ENCODE results near the gene SLC35E1. TPM values are rescaled to one million over a fixed set of nuclear protein-coding genes. Genes with fewer than 3 reads are reported as not detected.

Gene SLC35E1
- polyA plus RNA-seq, 1 experiment, result 55.6 TPM

DNA sequence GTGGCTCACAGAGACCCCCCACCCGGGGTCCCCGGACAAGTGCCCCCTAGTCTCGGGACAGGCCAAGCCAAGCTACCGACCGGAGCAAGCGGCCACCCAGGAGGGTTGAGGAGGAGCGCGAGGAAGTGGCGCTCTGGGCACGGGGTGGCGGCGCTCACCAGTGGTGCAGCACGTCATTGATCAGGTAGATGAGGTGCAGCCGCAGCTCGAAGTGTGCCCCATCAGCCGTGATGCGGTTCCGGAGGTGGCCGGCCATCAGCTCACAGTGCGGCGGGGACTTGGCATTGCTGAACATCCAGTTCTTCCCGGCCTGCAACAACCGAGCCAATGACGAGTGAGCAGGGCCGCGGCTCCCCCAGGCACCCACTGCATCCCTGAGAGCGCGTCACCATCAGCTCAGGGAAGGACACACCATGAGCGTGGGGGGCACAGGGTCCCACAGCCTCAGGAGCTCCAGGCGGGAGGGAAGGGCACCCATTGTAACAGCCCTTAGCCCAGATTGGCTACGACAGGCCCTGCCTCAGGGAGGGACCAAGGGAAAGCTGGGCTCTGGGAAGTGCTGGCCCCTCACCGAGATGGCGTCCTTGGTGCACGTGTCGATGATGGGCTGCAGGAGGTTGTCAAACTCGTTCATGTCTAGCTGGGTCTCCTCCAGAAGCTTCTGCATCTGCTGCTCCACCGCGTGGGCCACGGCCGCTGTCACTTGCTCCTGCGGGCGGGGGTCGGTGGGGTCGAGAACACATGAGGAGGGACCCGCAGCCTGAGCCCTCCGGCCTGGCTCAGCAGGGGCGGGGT, 39.6 kb downstream of the SLC35E1 start:
- Histone ChIP-seq H3K4me3 (ENCODE audit: low read depth, low read length) (no peak overlapping the region), H3K36me3 (ENCODE audit: control insufficient read depth, insufficient read depth, low read length) (peaks cover 59% of the 10 kb centered on the region), H3K27me3 (ENCODE audit: control insufficient read depth, insufficient read depth, low read length) (no peaks in the 10 kb centered on the region)
- DNase-seq (ENCODE audit: low read depth), result no peak
- ChIA-PET CTCF (interaction anchor here (1.5 kb wide), 1 partner anchor 9 kb away, joined by 3 read pairs; no protein-coding TSS in a partner anchor), POLR2A (no interaction called here)
- TF ChIP-seq, protein P1, sequence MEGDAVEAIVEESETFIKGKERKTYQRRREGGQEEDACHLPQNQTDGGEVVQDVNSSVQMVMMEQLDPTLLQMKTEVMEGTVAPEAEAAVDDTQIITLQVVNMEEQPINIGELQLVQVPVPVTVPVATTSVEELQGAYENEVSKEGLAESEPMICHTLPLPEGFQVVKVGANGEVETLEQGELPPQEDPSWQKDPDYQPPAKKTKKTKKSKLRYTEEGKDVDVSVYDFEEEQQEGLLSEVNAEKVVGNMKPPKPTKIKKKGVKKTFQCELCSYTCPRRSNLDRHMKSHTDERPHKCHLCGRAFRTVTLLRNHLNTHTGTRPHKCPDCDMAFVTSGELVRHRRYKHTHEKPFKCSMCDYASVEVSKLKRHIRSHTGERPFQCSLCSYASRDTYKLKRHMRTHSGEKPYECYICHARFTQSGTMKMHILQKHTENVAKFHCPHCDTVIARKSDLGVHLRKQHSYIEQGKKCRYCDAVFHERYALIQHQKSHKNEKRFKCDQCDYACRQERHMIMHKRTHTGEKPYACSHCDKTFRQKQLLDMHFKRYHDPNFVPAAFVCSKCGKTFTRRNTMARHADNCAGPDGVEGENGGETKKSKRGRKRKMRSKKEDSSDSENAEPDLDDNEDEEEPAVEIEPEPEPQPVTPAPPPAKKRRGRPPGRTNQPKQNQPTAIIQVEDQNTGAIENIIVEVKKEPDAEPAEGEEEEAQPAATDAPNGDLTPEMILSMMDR (IDR thresholded peaks at IDR 0.05; ENCODE audit: insufficient read depth, low read depth, low read length), result no peak

DNA sequence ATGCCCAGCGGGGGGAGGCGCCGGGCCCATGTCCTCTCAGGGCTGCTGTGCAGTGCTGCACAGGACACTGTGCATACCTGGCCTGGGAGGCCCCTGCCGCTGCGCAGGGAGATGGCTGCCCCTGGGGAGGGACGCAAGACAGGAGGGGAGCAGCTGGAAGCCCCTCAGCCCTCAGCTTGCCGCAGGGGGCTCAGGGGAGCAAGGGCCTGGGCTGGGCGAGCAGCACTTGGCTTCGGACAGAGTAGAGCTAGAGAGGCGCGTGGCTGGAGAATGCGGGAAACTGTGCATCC, 40.9 kb downstream of the SLC35E1 start:
- no peak overlapping the region for H3K4me3 ChIP-seq (ENCODE audit: low read depth, low read length)
- H3K36me3 ChIP-seq (ENCODE audit: control insufficient read depth, insufficient read depth, low read length), result peaks cover 65% of the 10 kb centered on the region
- TF ChIP-seq, protein P1 (IDR thresholded peaks at IDR 0.05; ENCODE audit: insufficient read depth, low read depth, low read length), result no peak
- POLR2A ChIA-PET, result no interaction called here
- H3K27me3 ChIP-seq (ENCODE audit: control insufficient read depth, insufficient read depth, low read length), result no peaks in the 10 kb centered on the region
- CTCF ChIA-PET, result no interaction called here
- no peak for DNase-seq (ENCODE audit: low read depth)

DNA sequence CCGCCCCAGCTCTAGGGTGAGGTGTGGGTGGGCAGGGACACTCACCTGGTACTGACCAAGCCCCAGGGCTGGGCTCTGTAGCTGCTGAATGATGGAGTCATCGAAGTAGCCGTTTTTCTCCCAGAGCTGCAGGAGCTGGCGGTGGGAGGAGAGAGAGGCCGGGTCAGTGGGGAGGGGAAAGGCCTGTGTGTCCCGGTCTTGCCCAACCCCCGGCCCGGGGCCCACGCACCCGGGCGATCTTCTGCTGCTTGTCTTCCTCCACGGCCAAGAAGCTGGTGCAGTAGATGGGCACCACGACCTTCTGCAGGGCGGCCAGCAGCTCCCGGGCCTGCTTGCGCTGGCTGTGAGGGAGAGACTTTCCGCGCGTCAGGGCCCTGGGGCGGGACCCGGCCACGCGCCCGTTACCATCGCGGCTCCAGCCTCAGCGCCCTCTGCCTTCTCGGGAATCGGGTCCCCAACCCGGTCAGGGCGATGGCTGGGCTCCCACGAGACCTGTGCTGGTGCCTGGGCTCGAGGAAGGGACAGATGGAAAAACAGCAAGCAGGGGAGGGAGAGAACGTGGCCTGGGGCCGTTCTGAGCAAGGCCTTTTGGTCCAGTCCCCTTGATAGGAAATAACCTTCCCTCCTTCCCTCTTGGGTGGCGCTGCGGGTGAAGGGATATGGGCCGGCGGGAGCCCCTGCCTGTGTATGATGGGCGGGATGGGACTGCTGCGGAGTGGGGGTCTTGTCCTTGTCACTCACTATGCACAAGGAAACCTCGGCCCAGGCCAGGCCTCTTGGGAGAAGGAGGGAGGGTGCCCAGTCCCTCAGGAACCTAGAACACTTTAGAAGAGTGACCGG, 41.5 kb downstream of the SLC35E1 start:
- Histone ChIP-seq H3K27me3 (ENCODE audit: control insufficient read depth, insufficient read depth, low read length) (no peaks in the 10 kb centered on the region), H3K36me3 (ENCODE audit: control insufficient read depth, insufficient read depth, low read length) (peaks cover 65% of the 10 kb centered on the region), H3K4me3 (ENCODE audit: low read depth, low read length) (no peak overlapping the region)
- DNase-seq (ENCODE audit: low read depth), result no peak
- ChIA-PET CTCF (interaction anchor here (1.0 kb wide), 1 partner anchor 116 kb away, joined by 3 read pairs; no protein-coding TSS in a partner anchor), POLR2A (no interaction called here)
- TF ChIP-seq, protein P1 (IDR thresholded peaks at IDR 0.05; ENCODE audit: insufficient read depth, low read depth, low read length), result no peak

DNA sequence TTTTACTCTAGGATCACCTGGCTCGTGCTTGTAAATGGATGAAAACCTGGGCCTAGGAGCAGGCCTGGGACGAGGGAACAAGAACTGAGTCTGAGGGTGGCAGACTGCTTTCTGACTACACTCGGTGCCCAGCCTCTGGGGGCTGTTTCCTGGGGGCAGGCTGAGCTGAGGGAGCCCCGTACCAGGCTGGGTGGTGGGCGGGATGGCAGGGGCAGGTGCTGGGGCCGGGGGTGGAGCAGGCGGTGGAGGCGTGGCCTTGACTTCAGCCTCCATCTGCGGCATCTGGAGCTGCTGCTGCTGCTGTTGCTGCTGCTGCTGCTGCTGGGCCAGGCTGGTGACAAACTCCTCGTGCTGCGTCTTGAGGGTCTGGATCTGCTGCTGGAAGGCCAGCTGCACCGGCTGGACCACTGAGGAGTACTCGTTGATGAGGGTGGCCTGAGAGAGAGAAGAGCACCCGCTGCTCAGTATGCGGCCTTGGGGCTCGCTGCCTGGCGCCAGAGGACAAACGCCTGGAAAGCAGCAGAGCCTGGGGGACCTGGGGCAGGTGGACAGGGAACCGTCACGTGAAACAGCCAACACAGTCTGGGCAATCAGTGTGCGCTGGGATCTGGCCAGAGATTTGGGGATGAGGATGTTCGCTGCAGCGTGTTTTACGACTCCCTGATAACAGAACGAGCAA, 42.6 kb downstream of the SLC35E1 start:
- TF ChIP-seq, protein P1 (IDR thresholded peaks at IDR 0.05; ENCODE audit: insufficient read depth, low read depth, low read length), result no peak
- POLR2A ChIA-PET, result no interaction called here
- H3K27me3 ChIP-seq (ENCODE audit: control insufficient read depth, insufficient read depth, low read length), result no peaks in the 10 kb centered on the region
- no peak overlapping the region for H3K4me3 ChIP-seq (ENCODE audit: low read depth, low read length)
- H3K36me3 ChIP-seq (ENCODE audit: control insufficient read depth, insufficient read depth, low read length), result peaks cover 67% of the 10 kb centered on the region
- CTCF ChIA-PET, result interaction anchor here (1.0 kb wide), 1 partner anchor 117 kb away, joined by 3 read pairs; no protein-coding TSS in a partner anchor
- no peak for DNase-seq (ENCODE audit: low read depth)

Data from BJ (cell line).